Measurements from ENCODE around the gene PLXND1.
"Not testable (repeated sequence)": the region's sequence is repeated elsewhere in the genome, so short reads cannot be mapped to it uniquely, and the experiment has no call there.

- not testable (repeated sequence) for TF ChIP-seq CTCF (IDR thresholded peaks at IDR 0.05); POLR2AphosphoS5 (IDR thresholded peaks at IDR 0.05; ENCODE audit: insufficient read depth in 1 of 2, low read depth in 1 of 2)
Measured at GRCh38 chr3:129610794-129611445, 4.4 kb upstream of the PLXND1 start.
